ENCODE data around the gene CCR5.

CCR5 gene

GRCh38 chr3:46359733-46360493, 10.8 kb upstream of the CCR5 start:
- DNase-seq (ENCODE audit: low read depth): no peak

GRCh38 chr3:46360907-46361306, 9.8 kb upstream of the CCR5 start:
- DNase-seq (ENCODE audit: low read depth): no peak

- no peak for DNase-seq (ENCODE audit: low read depth)
Measured at GRCh38 chr3:46361408-46362283, 9.1 kb upstream of the CCR5 start.

- no peak for DNase-seq (ENCODE audit: low read depth)
Measured at GRCh38 chr3:46365041-46365440, 5.7 kb upstream of the CCR5 start.

DNA sequence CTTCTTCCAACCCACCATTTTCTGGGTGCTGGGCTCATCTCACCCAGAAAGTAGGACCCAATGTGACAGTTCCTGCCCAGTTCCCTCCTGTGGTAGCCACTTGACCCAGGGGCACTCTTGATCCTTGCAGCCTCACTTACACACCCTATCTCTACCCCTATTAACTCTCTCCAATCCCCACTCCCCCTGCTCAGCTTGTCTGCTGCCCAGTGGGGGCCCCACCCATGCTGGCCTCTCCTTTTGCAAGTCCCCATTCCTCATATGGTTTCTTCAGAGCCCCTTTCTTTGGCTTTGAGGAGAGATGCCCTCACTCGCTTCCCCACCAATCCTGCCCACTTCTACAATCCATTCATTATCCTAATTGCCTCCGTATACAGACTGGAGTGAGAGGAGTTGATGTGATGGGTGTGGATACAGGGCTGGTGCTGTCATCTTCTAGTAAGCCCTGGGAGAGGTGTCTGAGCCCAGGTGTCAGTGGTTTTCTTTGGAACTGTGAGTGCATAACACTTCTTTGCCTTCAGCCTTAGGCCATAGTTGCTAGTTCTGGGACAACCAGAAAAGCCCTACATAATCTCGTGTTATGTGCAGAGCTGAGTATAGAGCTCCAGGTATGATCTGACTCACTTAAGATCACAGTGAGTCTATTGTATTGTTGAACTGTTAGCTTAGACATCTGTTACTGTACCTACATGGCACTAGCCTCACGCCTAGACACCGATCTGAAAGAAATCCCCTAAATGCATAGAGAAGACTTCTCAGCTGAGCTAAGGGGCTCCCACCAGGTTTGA, 4.8 kb upstream of the CCR5 start:
- no peak for DNase-seq (ENCODE audit: low read depth)

DNA sequence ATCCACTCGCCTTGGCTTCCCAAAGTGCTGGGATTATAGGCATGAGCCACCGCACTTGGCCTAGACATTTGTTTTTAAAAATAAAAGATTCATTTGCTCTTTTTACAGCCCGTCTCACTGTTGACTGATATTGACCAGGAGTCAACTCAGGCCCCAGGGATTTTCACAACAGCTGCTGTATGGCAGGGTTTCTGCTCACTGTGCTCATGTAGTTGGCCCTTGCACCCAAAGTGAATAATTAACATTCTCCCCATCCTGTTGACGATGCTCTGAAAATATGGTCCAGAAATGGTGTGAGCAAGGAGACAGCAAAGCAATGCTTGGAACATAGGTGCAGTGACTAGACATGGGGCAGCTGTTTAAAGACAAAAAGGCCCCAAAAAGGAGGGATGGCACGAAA, 2.9 kb upstream of the CCR5 start:
- no peak for DNase-seq (ENCODE audit: low read depth)

- DNase-seq (ENCODE audit: low read depth): no peak
Measured at GRCh38 chr3:46368569-46368968, 2.2 kb upstream of the CCR5 start.

DNA sequence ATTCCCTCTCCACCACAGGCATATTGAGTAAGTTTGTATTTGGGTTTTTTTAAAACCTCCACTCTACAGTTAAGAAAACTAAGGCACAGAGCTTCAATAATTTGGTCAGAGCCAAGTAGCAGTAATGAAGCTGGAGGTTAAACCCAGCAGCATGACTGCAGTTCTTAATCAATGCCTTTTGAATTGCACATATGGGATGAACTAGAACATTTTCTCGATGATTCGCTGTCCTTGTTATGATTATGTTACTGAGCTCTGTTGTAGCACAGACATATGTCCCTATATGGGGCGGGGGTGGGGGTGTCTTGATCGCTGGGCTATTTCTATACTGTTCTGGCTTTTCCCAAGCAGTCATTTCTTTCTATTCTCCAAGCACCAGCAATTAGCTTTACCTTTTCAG, 1.6 kb upstream of the CCR5 start:
- no peak for DNase-seq (ENCODE audit: low read depth)

DNA sequence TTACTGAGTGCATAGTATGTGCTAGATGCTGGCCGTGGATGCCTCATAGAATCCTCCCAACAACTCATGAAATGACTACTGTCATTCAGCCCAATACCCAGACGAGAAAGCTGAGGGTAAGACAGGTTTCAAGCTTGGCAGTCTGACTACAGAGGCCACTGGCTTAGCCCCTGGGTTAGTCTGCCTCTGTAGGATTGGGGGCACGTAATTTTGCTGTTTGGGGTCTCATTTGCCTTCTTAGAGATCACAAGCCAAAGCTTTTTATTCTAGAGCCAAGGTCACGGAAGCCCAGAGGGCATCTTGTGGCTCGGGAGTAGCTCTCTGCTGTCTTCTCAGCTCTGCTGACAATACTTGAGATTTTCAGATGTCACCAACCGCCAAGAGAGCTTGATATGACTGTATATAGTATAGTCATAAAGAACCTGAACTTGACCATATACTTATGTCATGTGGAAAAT, 1.0 kb upstream of the CCR5 start:
- DNase-seq (ENCODE audit: low read depth): no peak

- DNase-seq (ENCODE audit: low read depth): no peak
Measured at GRCh38 chr3:46371519-46372340, 984 bp downstream of the CCR5 start.

DNA sequence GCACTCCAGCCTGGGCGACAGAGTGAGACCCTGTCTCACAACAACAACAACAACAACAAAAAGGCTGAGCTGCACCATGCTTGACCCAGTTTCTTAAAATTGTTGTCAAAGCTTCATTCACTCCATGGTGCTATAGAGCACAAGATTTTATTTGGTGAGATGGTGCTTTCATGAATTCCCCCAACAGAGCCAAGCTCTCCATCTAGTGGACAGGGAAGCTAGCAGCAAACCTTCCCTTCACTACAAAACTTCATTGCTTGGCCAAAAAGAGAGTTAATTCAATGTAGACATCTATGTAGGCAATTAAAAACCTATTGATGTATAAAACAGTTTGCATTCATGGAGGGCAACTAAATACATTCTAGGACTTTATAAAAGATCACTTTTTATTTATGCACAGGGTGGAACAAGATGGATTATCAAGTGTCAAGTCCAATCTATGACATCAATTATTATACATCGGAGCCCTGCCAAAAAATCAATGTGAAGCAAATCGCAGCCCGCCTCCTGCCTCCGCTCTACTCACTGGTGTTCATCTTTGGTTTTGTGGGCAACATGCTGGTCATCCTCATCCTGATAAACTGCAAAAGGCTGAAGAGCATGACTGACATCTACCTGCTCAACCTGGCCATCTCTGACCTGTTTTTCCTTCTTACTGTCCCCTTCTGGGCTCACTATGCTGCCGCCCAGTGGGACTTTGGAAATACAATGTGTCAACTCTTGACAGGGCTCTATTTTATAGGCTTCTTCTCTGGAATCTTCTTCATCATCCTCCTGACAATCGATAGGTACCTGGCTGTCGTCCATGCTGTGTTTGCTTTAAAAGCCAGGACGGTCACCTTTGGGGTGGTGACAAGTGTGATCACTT, 2.0 kb downstream of the CCR5 start:
- peak; percentile 10 for DNase-seq (ENCODE audit: low read depth)

DNA sequence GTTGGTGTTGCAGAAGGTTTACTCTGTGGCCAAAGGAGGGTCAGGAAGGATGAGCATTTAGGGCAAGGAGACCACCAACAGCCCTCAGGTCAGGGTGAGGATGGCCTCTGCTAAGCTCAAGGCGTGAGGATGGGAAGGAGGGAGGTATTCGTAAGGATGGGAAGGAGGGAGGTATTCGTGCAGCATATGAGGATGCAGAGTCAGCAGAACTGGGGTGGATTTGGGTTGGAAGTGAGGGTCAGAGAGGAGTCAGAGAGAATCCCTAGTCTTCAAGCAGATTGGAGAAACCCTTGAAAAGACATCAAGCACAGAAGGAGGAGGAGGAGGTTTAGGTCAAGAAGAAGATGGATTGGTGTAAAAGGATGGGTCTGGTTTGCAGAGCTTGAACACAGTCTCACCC, 4.0 kb downstream of the CCR5 start:
- no peak for DNase-seq (ENCODE audit: low read depth)

- DNase-seq (ENCODE audit: low read depth): no peak
Measured at GRCh38 chr3:46375218-46375617, 4.5 kb downstream of the CCR5 start.

DNA sequence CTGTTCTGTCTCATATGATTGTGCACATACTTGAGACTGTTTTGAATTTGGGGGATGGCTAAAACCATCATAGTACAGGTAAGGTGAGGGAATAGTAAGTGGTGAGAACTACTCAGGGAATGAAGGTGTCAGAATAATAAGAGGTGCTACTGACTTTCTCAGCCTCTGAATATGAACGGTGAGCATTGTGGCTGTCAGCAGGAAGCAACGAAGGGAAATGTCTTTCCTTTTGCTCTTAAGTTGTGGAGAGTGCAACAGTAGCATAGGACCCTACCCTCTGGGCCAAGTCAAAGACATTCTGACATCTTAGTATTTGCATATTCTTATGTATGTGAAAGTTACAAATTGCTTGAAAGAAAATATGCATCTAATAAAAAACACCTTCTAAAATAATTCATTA, 5.1 kb downstream of the CCR5 start:
- no peak for DNase-seq (ENCODE audit: low read depth)

DNA sequence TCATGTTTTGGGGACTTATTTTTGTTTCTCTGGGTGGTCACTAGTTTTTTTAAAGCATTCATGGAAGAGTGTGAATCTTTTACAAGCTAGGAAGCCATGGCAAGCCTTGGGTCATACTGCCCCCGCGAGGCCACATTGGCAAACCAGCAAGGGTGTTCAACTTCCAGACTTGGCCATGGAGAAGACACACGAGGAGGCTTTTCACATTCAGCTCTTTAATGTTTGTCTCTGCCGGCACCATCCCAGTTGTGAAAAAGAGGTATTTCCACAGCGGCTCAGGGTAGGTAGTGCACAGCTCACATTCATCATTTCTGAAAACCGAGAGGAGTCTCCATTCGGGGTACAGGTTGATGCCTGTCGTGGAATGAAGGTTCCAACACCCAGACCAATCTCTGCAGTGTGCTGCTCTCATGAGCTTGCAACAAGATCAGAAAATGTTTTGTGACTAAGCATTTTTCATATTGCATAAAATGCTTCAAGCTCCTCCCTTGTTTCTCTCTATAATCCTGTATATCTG, 7.7 kb downstream of the CCR5 start:
- DNase-seq (ENCODE audit: low read depth): peak; percentile 29

- DNase-seq (ENCODE audit: low read depth): no peak
Measured at GRCh38 chr3:46380471-46381221, 9.9 kb downstream of the CCR5 start.

- DNase-seq (ENCODE audit: low read depth): no peak
Measured at GRCh38 chr3:46381625-46382024, 10.9 kb downstream of the CCR5 start.

- no peak for DNase-seq (ENCODE audit: low read depth)
Measured at GRCh38 chr3:46383211-46383950, 12.6 kb downstream of the CCR5 start.

DNA sequence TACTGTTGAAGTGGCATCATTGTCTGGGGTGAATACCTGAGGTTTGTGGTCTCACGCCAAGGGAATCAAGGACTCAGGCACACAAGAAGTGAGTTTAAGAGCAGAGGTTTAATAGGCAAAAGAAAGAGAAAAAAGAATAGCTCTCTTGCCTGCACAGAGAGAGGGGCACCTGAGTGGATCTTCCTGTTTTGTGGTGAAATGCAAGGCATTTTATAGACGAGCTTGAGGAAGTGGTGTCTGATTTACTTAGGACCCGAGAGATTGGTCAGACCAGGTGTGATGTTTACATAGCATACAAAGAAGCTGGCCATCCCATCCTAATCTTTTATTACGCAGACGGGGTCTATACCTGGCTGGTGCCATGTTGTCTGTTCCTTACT, 13.2 kb downstream of the CCR5 start:
- DNase-seq (ENCODE audit: low read depth): no peak

Data from fibroblast of the conjunctiva (primary cell).